MCF 10A (cell line): Measurements from ENCODE around the gene STX5. TPM values are rescaled to one million over a fixed set of nuclear protein-coding genes. Genes with fewer than 3 reads are reported as not detected.
"Not testable (repeated sequence)": the region's sequence is repeated elsewhere in the genome, so short reads cannot be mapped to it uniquely, and the experiment has no call there.

Experiments used
- BruUV-seq: library from RNA; stranded (reverse); fragments of 400-500 nt; replicated peaks from 2 replicates; lab custom pipeline; 2021; lab: Mats Ljungman, UMichigan
- CTCF ChIA-PET: fragments of 300-600 bp; sonication (Branson Sonifier 250); formaldehyde crosslinking; extraction: SDS; loops from one replicate; lab custom pipeline; 2021; ENCODE audit warnings: antibody characterized with exemption, inconsistent platforms; lab: Yijun Ruan, JAX
- POLR2A ChIA-PET: fragments of 300-600, 350-650 bp; sonication (Branson Sonifier 250); formaldehyde crosslinking; extraction: SDS; loops from one replicate; lab custom pipeline; 2020; ENCODE audit warnings: antibody characterized with exemption, inconsistent platforms; lab: Yijun Ruan, JAX
- DNase-seq: peaks from one replicate; pipeline ENCODE4 v3.0.0-alpha.2; 2018; ENCODE audit not compliant: unreplicated experiment
- H3K27ac Mint-ChIP-seq: one replicate; pipeline ENCODE4 v1.8.0; 2022; ENCODE audit warnings: mild to moderate bottlenecking, low read depth, mixed read lengths; ENCODE audit not compliant: unreplicated experiment
- H3K27me3 Mint-ChIP-seq: one replicate; pipeline ENCODE4 v1.8.0; 2022; ENCODE audit warnings: mixed read lengths; ENCODE audit not compliant: insufficient read depth, unreplicated experiment
- H3K36me3 Mint-ChIP-seq: one replicate; pipeline ENCODE4 v1.8.0; 2022; ENCODE audit warnings: mild to moderate bottlenecking, moderate library complexity, mixed read lengths; ENCODE audit not compliant: insufficient read depth, unreplicated experiment
- H3K4me1 Mint-ChIP-seq: one replicate; pipeline ENCODE4 v1.8.0; 2022; ENCODE audit warnings: mixed read lengths; ENCODE audit not compliant: insufficient read depth, unreplicated experiment
- H3K4me3 Mint-ChIP-seq: one replicate; pipeline ENCODE4 v1.8.0; 2022; ENCODE audit warnings: mild to moderate bottlenecking, moderate library complexity, mixed read lengths; ENCODE audit not compliant: unreplicated experiment
- H3K9me3 Mint-ChIP-seq: one replicate; pipeline ENCODE4 v1.8.0; 2022; ENCODE audit warnings: mixed read lengths; ENCODE audit not compliant: unreplicated experiment
- intact Hi-C: fragments of 100-400 bp; cut with micrococcal nuclease; formaldehyde crosslinking; loops from 2 replicates; pipeline ENCODE4 v1.14.1; 2022
- total RNA-seq: library from RNA; stranded (reverse); gene quantifications from 2 replicates; pipeline ENCODE4 v1.2.3, GENCODE V29; 2022
- TF ChIP-seq, protein P1 (sequence below): fragments of 200-600 bp; IDR thresholded peaks from one replicate; pipeline ENCODE4 v1.8.0; 2022; ENCODE audit warnings: antibody characterized with exemption, mild to moderate bottlenecking; ENCODE audit not compliant: unreplicated experiment

STX5 gene
- total RNA-seq, 1 experiment from 2014 or later: 72.0 TPM

DNA sequence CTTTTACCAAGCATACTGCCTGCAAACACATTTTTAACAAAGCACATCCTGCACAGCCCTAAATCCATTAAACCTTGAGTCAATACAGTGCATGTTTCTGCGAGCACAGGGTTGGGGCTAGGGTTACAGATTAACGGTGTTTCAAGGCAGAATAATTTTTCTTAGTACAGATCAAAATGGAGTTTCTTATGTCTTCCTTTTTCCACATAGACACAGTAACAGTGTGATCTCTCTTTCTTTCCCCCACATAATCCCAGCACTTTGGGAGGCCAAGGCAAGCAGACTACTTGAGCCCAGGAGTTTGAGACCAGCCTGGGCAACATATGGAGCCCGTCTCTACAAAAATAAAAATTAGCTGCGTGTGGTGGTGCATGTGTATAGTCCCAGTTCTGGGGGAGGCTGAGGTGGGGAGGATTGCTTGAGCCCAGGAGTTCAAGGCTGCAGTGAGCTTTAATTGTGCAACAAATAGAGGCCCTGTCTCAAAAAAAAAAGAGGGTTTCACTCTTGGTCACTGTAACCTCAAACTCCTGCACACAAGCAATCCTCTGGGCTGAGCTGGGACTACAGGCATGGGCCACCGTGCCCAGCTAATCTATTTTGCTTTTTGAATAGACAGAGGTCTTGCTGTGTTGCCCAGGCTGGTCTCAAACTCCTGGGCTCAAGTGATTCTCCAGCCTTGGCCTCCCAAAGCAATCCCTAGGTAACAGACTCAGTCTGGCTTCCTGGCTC lies 29.1 kb upstream of the STX5 start:
- BruUV-seq: no TSS peak
- H3K4me3 Mint-ChIP-seq: no peak overlapping the region
- H3K27ac Mint-ChIP-seq: no peak overlapping the region
- POLR2A ChIA-PET: interaction anchor here (0.9 to 6.0 kb wide), 6 partner anchors 9 to 100 kb away, joined by 3 to 43 read pairs (median 4); partner anchors contain the start of genes POLR2G, SLC3A2, TMEM179B and WDR74
- TF ChIP-seq, protein P1, sequence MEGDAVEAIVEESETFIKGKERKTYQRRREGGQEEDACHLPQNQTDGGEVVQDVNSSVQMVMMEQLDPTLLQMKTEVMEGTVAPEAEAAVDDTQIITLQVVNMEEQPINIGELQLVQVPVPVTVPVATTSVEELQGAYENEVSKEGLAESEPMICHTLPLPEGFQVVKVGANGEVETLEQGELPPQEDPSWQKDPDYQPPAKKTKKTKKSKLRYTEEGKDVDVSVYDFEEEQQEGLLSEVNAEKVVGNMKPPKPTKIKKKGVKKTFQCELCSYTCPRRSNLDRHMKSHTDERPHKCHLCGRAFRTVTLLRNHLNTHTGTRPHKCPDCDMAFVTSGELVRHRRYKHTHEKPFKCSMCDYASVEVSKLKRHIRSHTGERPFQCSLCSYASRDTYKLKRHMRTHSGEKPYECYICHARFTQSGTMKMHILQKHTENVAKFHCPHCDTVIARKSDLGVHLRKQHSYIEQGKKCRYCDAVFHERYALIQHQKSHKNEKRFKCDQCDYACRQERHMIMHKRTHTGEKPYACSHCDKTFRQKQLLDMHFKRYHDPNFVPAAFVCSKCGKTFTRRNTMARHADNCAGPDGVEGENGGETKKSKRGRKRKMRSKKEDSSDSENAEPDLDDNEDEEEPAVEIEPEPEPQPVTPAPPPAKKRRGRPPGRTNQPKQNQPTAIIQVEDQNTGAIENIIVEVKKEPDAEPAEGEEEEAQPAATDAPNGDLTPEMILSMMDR: no peak
- peaks cover 23% of the 10 kb centered on the region for H3K4me1 Mint-ChIP-seq
- peaks cover 11% of the 10 kb centered on the region for H3K36me3 Mint-ChIP-seq
- CTCF ChIA-PET: interaction anchor here (0.7 to 5.0 kb wide), 10 partner anchors 11 to 180 kb away, joined by 3 to 47 read pairs (median 6); partner anchors contain the start of gene SLC3A2
- no peaks in the 10 kb centered on the region for H3K27me3 Mint-ChIP-seq
- intact Hi-C loops: no loop called here
- DNase-seq: no peak
- no peaks in the 10 kb centered on the region for H3K9me3 Mint-ChIP-seq

DNA sequence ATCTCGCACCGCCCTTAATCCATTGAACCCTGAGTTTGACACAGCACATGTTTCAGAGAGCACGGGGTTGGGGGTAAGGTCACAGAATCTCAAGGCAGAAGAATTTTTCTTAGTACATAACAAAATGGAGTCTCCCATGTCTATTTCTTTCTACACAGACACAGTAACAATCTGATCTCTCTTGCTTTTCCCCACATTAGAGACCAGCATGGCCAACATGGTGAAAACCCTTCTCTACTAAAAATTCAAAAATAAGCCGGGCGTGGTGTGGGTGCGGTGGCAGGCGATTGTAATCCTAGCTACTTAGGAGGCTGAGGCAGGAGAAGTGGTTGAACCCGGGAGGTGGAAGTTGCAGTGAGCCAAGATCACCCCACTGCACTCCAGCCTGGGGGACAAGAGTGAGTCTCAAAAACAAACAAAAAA lies 27.4 kb upstream of the STX5 start:
- H3K4me1 Mint-ChIP-seq: peaks cover 24% of the 10 kb centered on the region
- ChIA-PET CTCF (interaction anchor here (0.5 kb wide), 1 partner anchor 127 kb away, joined by 4 read pairs; no protein-coding TSS in a partner anchor), POLR2A (interaction anchor here (0.6 kb wide), 1 partner anchor 68 kb away, joined by 3 read pairs; no protein-coding TSS in a partner anchor)
- H3K4me3 Mint-ChIP-seq, intact Hi-C loops, H3K9me3 Mint-ChIP-seq, DNase-seq, BruUV-seq, H3K27me3 Mint-ChIP-seq: not testable (repeated sequence)
- H3K27ac Mint-ChIP-seq: peak overlapping the region; percentile 64
- peaks cover 26% of the 10 kb centered on the region for H3K36me3 Mint-ChIP-seq

DNA sequence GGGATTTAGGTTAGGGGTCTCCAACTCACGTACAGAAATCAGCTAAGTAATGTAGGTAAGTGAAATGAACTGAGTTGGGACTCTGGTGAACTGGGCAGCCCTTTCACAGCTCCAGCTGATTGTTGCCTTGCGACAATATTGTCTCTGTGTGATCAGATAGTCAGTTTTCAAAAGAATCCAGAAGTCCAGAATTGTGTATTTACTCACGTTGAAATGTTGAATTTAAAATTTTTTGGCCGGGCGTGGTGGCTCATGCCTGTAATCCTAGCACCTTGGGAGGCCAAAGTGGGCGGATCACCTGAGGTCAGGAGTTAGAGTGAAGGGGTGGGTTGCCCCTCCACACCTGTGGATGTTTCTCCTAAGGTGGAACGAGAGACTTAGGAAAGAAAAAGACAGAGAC lies 26.4 kb upstream of the STX5 start:
- Mint-ChIP-seq H3K27ac (peak overlapping the region; percentile 64), H3K36me3 (peaks cover 37% of the 10 kb centered on the region), H3K4me1 (peaks cover 30% of the 10 kb centered on the region), H3K27me3 (no peaks in the 10 kb centered on the region), H3K4me3 (peak overlapping the region; percentile 94), H3K9me3 (no peaks in the 10 kb centered on the region)
- ChIA-PET CTCF (interaction anchor here (0.6 to 1.6 kb wide), 8 partner anchors 15 to 1190 kb away, joined by 3 to 9 read pairs (median 3); partner anchors contain the start of gene TMEM179B), POLR2A (interaction anchor here (0.7 to 9.9 kb wide), 14 partner anchors 15 to 284 kb away, joined by 3 to 344 read pairs (median 10); partner anchors contain the start of genes C11orf98, CSKMT, EEF1G and HNRNPUL2)
- no TSS peak for BruUV-seq
- intact Hi-C loops: no loop called here
- no peak for DNase-seq
- TF ChIP-seq, protein P1: no peak

DNA sequence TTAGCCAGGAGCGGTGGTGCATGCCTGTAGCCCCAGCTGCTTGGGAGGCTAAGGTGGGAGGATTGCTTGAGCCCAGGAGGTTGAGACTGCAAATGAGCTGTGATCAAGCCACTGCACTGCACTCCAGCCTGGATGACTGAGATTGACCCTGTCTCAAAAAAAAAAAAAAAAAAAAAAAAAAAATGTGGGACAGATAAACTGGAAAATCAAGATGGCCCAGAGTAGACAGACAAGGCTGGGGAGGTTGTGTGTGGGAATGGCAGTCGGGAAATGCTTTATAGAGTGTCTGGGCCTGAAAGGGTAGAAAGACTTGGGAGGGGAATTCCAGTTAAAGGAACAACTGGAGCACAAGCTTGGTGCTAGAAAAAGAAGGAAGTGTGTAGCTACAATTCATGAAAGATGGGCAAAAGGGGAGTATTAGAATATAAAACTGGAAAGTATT lies 25.7 kb upstream of the STX5 start:
- peak overlapping the region; percentile 64 for H3K27ac Mint-ChIP-seq
- peaks cover 43% of the 10 kb centered on the region for H3K36me3 Mint-ChIP-seq
- H3K27me3 Mint-ChIP-seq: no peaks in the 10 kb centered on the region
- H3K9me3 Mint-ChIP-seq: no peaks in the 10 kb centered on the region
- peaks cover 28% of the 10 kb centered on the region for H3K4me1 Mint-ChIP-seq
- BruUV-seq: no TSS peak
- intact Hi-C loops: loop anchor here (2.0 kb wide), 1 partner anchor 23 kb away; the partner anchor contains the start of gene SLC3A2
- TF ChIP-seq, protein P1: no peak
- DNase-seq: no peak
- H3K4me3 Mint-ChIP-seq: peak overlapping the region; percentile 94
- ChIA-PET CTCF (interaction anchor here (0.6 to 1.6 kb wide), 10 partner anchors 15 to 1189 kb away, joined by 3 to 9 read pairs (median 3); partner anchors contain the start of gene TMEM179B), POLR2A (interaction anchor here (0.6 to 9.9 kb wide), 17 partner anchors 15 to 284 kb away, joined by 3 to 344 read pairs (median 7); partner anchors contain the start of genes C11orf98, CSKMT, EEF1G and HNRNPUL2)
